ENCODE measurements around the gene RBBP5. TPM values are rescaled to one million over a fixed set of nuclear protein-coding genes. Genes with fewer than 3 reads are reported as not detected.

Gene RBBP5
- polyA plus RNA-seq, 3 donors = 4.9 to 10.2 (median 8.1) TPM

DNA sequence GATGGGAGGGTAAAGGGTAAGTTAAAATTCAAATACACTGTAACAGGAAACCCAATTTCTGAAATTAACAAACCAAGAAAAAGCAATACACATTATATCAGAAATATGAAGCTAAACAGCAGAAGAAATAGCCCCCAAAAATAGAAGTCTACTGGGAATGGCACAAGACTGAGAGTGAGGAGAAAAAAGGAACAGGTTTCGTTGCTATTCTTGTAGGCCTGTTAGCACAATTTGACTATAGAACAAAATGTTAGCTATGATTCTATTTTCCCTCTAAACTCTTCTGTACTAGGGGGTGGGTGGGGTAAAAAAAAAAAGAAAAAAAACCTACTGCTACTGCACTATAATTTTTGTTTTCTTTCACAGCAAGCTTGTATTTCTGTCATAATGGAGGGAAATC, 12.5 kb downstream of the RBBP5 start:
- Histone ChIP-seq H4K20me1 (ENCODE audit: insufficient read depth, low read length) (peaks cover 5% of the 10 kb centered on the region), H3K79me2 (ENCODE audit: insufficient read depth, low read length) (peaks cover 8% of the 10 kb centered on the region), H3K36me3 (replicated peaks in 1 of 2; ENCODE audit: control insufficient read depth in 1 of 2, insufficient read depth in 2 of 2, low read length in 2 of 2) (peaks cover 74 to 95% of the 10 kb centered on the region in 2 donors), H3K4me3 (replicated peaks in 1 of 3; ENCODE audit: low read depth in 2 of 3, low read length in 3 of 3) (no peak overlapping the region), H3K27ac (ENCODE audit: low read depth in 1 of 2, low read length in 2 of 2) (no peak overlapping the region), H3K4me2 (replicated peaks; ENCODE audit: extremely low read depth, low read length, poor library complexity, severe bottlenecking) (no peak overlapping the region), H3K9ac (ENCODE audit: insufficient read depth, low read length, poor library complexity, severe bottlenecking) (no peak overlapping the region), H3K9me3 (replicated peaks in 1 of 2; ENCODE audit: control insufficient read depth in 1 of 2, insufficient read depth in 1 of 2, low read length in 2 of 2) (no peaks in the 10 kb centered on the region), H3K27me3 (ENCODE audit: control insufficient read depth in 2 of 2, insufficient read depth in 2 of 2, low read length in 2 of 2) (no peaks in the 10 kb centered on the region), H3K4me1 (ENCODE audit: control insufficient read depth in 1 of 2, insufficient read depth in 2 of 2, low read length in 2 of 2) (no peaks in the 10 kb centered on the region), H2AFZ (ENCODE audit: insufficient read depth, low read depth, low read length, poor library complexity, severe bottlenecking) (no peak overlapping the region)
- H3K27me3 Mint-ChIP-seq (ENCODE audit: low read depth in 3 of 3) = no peaks in the 10 kb centered on the region
- no peaks in the 10 kb centered on the region for H3K4me1 Mint-ChIP-seq
- peaks cover 0 to 3% (median 0%) of the 10 kb centered on the region in 7 donors for H3K9me3 Mint-ChIP-seq
- no peak overlapping the region for H3K27ac Mint-ChIP-seq
- no CpG with 5 or more reads among the region's 1 CpG for WGBS (ENCODE audit: insufficient coverage)
- no peak for DNase-seq
- TF ChIP-seq, protein P1, sequence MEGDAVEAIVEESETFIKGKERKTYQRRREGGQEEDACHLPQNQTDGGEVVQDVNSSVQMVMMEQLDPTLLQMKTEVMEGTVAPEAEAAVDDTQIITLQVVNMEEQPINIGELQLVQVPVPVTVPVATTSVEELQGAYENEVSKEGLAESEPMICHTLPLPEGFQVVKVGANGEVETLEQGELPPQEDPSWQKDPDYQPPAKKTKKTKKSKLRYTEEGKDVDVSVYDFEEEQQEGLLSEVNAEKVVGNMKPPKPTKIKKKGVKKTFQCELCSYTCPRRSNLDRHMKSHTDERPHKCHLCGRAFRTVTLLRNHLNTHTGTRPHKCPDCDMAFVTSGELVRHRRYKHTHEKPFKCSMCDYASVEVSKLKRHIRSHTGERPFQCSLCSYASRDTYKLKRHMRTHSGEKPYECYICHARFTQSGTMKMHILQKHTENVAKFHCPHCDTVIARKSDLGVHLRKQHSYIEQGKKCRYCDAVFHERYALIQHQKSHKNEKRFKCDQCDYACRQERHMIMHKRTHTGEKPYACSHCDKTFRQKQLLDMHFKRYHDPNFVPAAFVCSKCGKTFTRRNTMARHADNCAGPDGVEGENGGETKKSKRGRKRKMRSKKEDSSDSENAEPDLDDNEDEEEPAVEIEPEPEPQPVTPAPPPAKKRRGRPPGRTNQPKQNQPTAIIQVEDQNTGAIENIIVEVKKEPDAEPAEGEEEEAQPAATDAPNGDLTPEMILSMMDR (IDR thresholded peaks at IDR 0.05) = no peak
- intact Hi-C loops (cut with micrococcal nuclease) = no loop called here
- H3K4me3 Mint-ChIP-seq = no peak overlapping the region
- peaks cover 61 to 89% of the 10 kb centered on the region in 2 donors for H3K36me3 Mint-ChIP-seq

DNA sequence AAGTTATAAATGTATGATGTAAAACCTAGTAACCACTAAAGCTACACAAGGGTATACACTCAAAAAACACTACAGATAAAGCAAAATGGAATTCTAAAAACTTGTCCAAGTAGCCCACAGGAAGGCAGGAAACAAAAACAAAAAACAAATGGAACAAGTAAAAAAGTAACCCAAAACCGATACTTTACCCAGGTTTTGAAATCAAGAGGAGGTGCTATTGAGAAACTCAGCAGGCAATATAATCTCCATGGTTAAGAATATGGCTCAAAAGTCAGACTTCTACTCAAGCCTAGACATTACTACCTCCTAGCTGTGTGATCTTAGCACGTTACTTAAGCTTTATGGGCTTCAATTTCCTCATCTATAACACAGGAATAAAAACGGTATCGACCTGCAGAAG, 13.3 kb downstream of the RBBP5 start:
- TF ChIP-seq, protein P1 (IDR thresholded peaks at IDR 0.05) = no peak
- no peak overlapping the region for H3K4me3 Mint-ChIP-seq
- peaks cover 0 to 3% (median 0%) of the 10 kb centered on the region in 7 donors for H3K9me3 Mint-ChIP-seq
- no peak overlapping the region for H3K27ac ChIP-seq (ENCODE audit: low read depth in 1 of 2, low read length in 2 of 2)
- H2AFZ ChIP-seq (ENCODE audit: insufficient read depth, low read depth, low read length, poor library complexity, severe bottlenecking) = no peak overlapping the region
- H3K4me2 ChIP-seq (replicated peaks; ENCODE audit: extremely low read depth, low read length, poor library complexity, severe bottlenecking) = no peak overlapping the region
- H3K4me3 ChIP-seq (replicated peaks in 1 of 3; ENCODE audit: low read depth in 2 of 3, low read length in 3 of 3) = no peak overlapping the region
- no peaks in the 10 kb centered on the region for H3K27me3 Mint-ChIP-seq (ENCODE audit: low read depth in 3 of 3)
- peaks cover 77 to 95% of the 10 kb centered on the region in 2 donors for H3K36me3 ChIP-seq (replicated peaks in 1 of 2; ENCODE audit: control insufficient read depth in 1 of 2, insufficient read depth in 2 of 2, low read length in 2 of 2)
- H3K79me2 ChIP-seq (ENCODE audit: insufficient read depth, low read length) = peaks cover 3% of the 10 kb centered on the region
- no peaks in the 10 kb centered on the region for H3K9me3 ChIP-seq (replicated peaks in 1 of 2; ENCODE audit: control insufficient read depth in 1 of 2, insufficient read depth in 1 of 2, low read length in 2 of 2)
- intact Hi-C loops (cut with micrococcal nuclease) = no loop called here
- no peaks in the 10 kb centered on the region for H3K27me3 ChIP-seq (ENCODE audit: control insufficient read depth in 2 of 2, insufficient read depth in 2 of 2, low read length in 2 of 2)
- no peaks in the 10 kb centered on the region for H3K4me1 ChIP-seq (ENCODE audit: control insufficient read depth in 1 of 2, insufficient read depth in 2 of 2, low read length in 2 of 2)
- no peak overlapping the region for H3K9ac ChIP-seq (ENCODE audit: insufficient read depth, low read length, poor library complexity, severe bottlenecking)
- DNase-seq = no peak
- H3K4me1 Mint-ChIP-seq = no peaks in the 10 kb centered on the region
- WGBS (ENCODE audit: insufficient coverage) = no CpG with 5 or more reads among the region's 4 CpGs
- peaks cover 5% of the 10 kb centered on the region for H4K20me1 ChIP-seq (ENCODE audit: insufficient read depth, low read length)
- no peak overlapping the region for H3K27ac Mint-ChIP-seq
- H3K36me3 Mint-ChIP-seq = peaks cover 65 to 89% of the 10 kb centered on the region in 2 donors

Measured in CD14-positive monocyte (primary cell).